Lower lobe of right lung (tissue), 2 donors: Measurements from ENCODE around the gene CABLES2. TPM values are rescaled to one million over a fixed set of nuclear protein-coding genes. Genes with fewer than 3 reads are reported as not detected.

ENCODE experiments used
- ATAC-seq, 2 donors: fragments of 200-7000 bp; cut with Tn5 transposase; one replicate each; pipeline ENCODE4 v1.9.1; 2020 to 2022; ENCODE audit warnings: mild to moderate bottlenecking in 2 of 2, moderate library complexity in 2 of 2
- DNase-seq: peaks from one replicate; pipeline ENCODE4 v3.0.0-alpha.2; 2020
- H3K27ac ChIP-seq: fragments of 200-600 bp; one replicate; pipeline ENCODE4 v1.8.0; 2022
- H3K27me3 ChIP-seq: fragments of 200-600 bp; one replicate; pipeline ENCODE4 v1.8.0; 2022; ENCODE audit warnings: low read depth
- H3K36me3 ChIP-seq: fragments of 200-600 bp; one replicate; pipeline ENCODE4 v1.8.0; 2022; ENCODE audit warnings: mild to moderate bottlenecking
- H3K4me1 ChIP-seq: fragments of 200-600 bp; one replicate; pipeline ENCODE4 v1.8.0; 2022
- H3K4me3 ChIP-seq: fragments of 200-600 bp; one replicate; pipeline ENCODE4 v1.8.0; 2022; ENCODE audit warnings: mild to moderate bottlenecking
- H3K9me3 ChIP-seq: fragments of 200-600 bp; one replicate; pipeline ENCODE4 v1.8.0; 2022
- CTCF ChIP-seq: fragments of 200-600 bp; IDR thresholded peaks from one replicate; pipeline ENCODE4 v1.8.0; 2022; ENCODE audit warnings: antibody characterized with exemption, mild to moderate bottlenecking
- intact Hi-C: fragments of 100-400 bp; cut with DNase I; formaldehyde crosslinking; loops from one replicate; pipeline ENCODE4 v1.11.0; 2022
- total RNA-seq: library from RNA; stranded (reverse); fragmentation: NEBNext Ultra II Directional; extraction: Animal tissue kit (Norgen Biotek cat#: 25700); gene quantifications from one replicate; pipeline ENCODE4 v1.2.1, GENCODE V29; 2021
- donor health status: DM: no; HTN: yes; CAD: no; lungs with severe emphysema.

CABLES2 gene
- total RNA-seq, 1 donor from 2014 or later = 4.5 TPM

- Histone ChIP-seq H3K27me3 (peaks cover 11% of the 10 kb centered on the region), H3K4me3 (peak overlapping the region; percentile 70), H3K9me3 (no peaks in the 10 kb centered on the region), H3K4me1 (peaks cover 88% of the 10 kb centered on the region), H3K36me3 (peaks cover 5% of the 10 kb centered on the region), H3K27ac (peak overlapping the region; percentile 86)
- ATAC-seq (peak; percentile 18 to 45), DNase-seq (peak; percentile 81)
- TF ChIP-seq CTCF = no peak
- intact Hi-C loops = no loop called here
Measured at GRCh38 chr20:62364911-62365736, 42.0 kb downstream of the CABLES2 start.

GRCh38 chr20:62363920-62364851, 42.9 kb downstream of the CABLES2 start:
- Histone ChIP-seq H3K27me3 (peaks cover 6% of the 10 kb centered on the region), H3K36me3 (peaks cover 5% of the 10 kb centered on the region), H3K9me3 (no peaks in the 10 kb centered on the region), H3K27ac (peak overlapping the region; percentile 86), H3K4me3 (peak overlapping the region; percentile 70), H3K4me1 (peaks cover 85% of the 10 kb centered on the region)
- intact Hi-C loops = no loop called here
- no peak for ATAC-seq
- no peak for TF ChIP-seq CTCF
- DNase-seq = peak; percentile 47

GRCh38 chr20:62362991-62363919, 43.8 kb downstream of the CABLES2 start:
- no peak for TF ChIP-seq CTCF
- peak; percentile 48 for DNase-seq
- Histone ChIP-seq H3K27ac (peak overlapping the region; percentile 86), H3K4me1 (peaks cover 85% of the 10 kb centered on the region), H3K9me3 (no peaks in the 10 kb centered on the region), H3K36me3 (peaks cover 5% of the 10 kb centered on the region), H3K27me3 (peaks cover 6% of the 10 kb centered on the region), H3K4me3 (no peak overlapping the region)
- intact Hi-C loops = no loop called here
- ATAC-seq = no peak

- intact Hi-C loops = no loop called here
- Histone ChIP-seq H3K27me3 (peaks cover 2% of the 10 kb centered on the region), H3K4me1 (peaks cover 85% of the 10 kb centered on the region), H3K9me3 (no peaks in the 10 kb centered on the region), H3K27ac (peak overlapping the region; percentile 86), H3K36me3 (peaks cover 5% of the 10 kb centered on the region), H3K4me3 (no peak overlapping the region)
- DNase-seq (no peak), ATAC-seq (no peak)
- TF ChIP-seq CTCF = no peak
Measured at GRCh38 chr20:62362590-62362940, 44.5 kb downstream of the CABLES2 start.
